ENCODE measurements around the gene NAALADL2.
"Not testable (repeated sequence)": the region's sequence is repeated elsewhere in the genome, so short reads cannot be mapped to it uniquely, and the experiment has no call there.

Gene NAALADL2

GRCh38 chr3:175818811-175819464 is 959.8 kb downstream of the NAALADL2 start:
- peak in 1 of 2 donors; percentile 17 for DNase-seq

- DNase-seq: not testable (repeated sequence)
Measured at GRCh38 chr3:175822766-175823491, 963.8 kb downstream of the NAALADL2 start.

- DNase-seq: not testable (repeated sequence)
Measured at GRCh38 chr3:175825016-175825580, 966.0 kb downstream of the NAALADL2 start.

- no peak for DNase-seq
Measured at GRCh38 chr3:175826759-175827158, 967.6 kb downstream of the NAALADL2 start.

GRCh38 chr3:175829809-175830208 is 970.7 kb downstream of the NAALADL2 start:
- not testable (repeated sequence) for DNase-seq

- DNase-seq: not testable (repeated sequence)
Measured at GRCh38 chr3:175835763-175836162, 976.6 kb downstream of the NAALADL2 start.

- no peak for DNase-seq
Measured at GRCh38 chr3:175836617-175837016, 977.5 kb downstream of the NAALADL2 start.

- no peak for DNase-seq
Measured at GRCh38 chr3:175837962-175838361, 978.8 kb downstream of the NAALADL2 start.

- DNase-seq: no peak
Measured at GRCh38 chr3:175839366-175840005, 980.4 kb downstream of the NAALADL2 start.

- no peak for DNase-seq
Measured at GRCh38 chr3:175851541-175851940, 992.4 kb downstream of the NAALADL2 start.

- no peak for DNase-seq
Measured at GRCh38 chr3:175852560-175852959, 993.4 kb downstream of the NAALADL2 start.

- no peak for DNase-seq
Measured at GRCh38 chr3:175857666-175858270, 998.6 kb downstream of the NAALADL2 start.

All from bone marrow (tissue), 2 donors.